RPMI8226 (cell line): Measurements from ENCODE around the gene ABCC1.
"Not testable (repeated sequence)": the region's sequence is repeated elsewhere in the genome, so short reads cannot be mapped to it uniquely, and the experiment has no call there.

Experiments
- DNase-seq: peaks from one replicate; pipeline ENCODE4 v3.0.0-alpha.2; 2015

The ABCC1 gene

DNA sequence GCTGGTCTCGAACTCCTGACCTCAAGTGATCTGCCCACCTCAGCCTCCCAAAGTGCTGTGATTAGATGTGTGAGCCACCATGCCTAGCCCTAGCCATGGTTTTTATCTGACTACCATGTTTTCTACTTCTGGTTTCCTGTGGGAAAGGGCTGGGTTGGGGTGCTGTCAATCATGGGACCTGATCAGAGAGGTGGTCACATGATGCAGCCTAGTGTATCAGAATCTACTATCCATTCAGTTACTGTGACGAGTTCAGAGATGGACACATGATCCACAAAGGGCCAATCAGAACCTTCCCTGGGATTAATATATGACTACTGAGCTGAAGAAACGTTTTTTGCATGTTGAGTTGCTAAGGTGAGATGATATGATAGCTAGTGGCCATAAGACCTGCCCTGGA lies 214.8 kb downstream of the ABCC1 start:
- no peak for DNase-seq

GRCh38 chr16:16166085-16166484 lies 216.7 kb downstream of the ABCC1 start:
- no peak for DNase-seq

- no peak for DNase-seq
Measured at GRCh38 chr16:16166949-16167348, 217.5 kb downstream of the ABCC1 start.

- no peak for DNase-seq
Measured at GRCh38 chr16:16167927-16168326, 218.5 kb downstream of the ABCC1 start.

- no peak for DNase-seq
Measured at GRCh38 chr16:16168431-16168830, 219.0 kb downstream of the ABCC1 start.

- DNase-seq: no peak
Measured at GRCh38 chr16:16169615-16170014, 220.2 kb downstream of the ABCC1 start.

GRCh38 chr16:16171332-16171919 lies 222.0 kb downstream of the ABCC1 start:
- DNase-seq: no peak

GRCh38 chr16:16172991-16173390 lies 223.6 kb downstream of the ABCC1 start:
- DNase-seq: no peak

DNA sequence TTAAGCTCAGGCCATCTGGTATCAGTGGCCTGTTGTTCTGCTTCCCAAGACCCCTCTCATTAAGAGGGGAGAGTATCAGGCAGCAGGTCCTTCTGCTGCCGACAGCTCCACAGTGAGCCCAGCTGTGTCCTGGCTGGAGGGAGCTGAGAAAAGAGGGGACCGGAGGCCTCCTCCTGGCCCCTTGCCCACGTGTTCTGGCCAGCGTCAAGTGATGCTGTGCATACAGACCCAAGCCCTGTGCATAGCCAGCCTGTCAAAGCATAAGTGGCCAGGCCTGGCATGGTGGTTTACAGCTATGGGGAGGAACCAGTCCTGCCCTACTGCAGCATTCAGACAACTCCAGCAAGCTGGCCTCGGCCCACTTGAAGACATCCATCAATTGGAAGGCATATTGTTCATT lies 225.9 kb downstream of the ABCC1 start:
- no peak for DNase-seq

- no peak for DNase-seq
Measured at GRCh38 chr16:16176328-16176727, 226.9 kb downstream of the ABCC1 start.

- DNase-seq: peak; percentile 28
Measured at GRCh38 chr16:16178455-16179162, 229.2 kb downstream of the ABCC1 start.

DNA sequence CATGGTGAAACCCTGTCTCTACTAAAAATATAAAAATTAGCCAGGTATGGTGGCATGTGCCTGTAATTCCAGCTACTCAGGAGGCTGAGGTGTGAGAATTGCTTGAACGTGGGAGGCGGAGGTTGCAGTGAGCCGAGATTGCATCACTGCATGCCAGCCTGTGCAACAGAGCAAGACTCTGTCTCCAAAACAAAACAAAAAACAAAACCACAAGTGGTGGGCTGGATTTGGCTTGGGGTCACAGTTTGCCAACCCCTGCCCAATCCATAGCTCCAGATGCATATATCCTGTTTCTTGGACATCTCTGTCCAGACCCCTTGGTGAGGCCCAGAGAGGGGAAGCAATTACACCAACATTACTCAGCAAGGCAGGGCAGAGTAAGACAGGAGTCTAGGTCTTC lies 232.3 kb downstream of the ABCC1 start:
- DNase-seq: not testable (repeated sequence)

DNA sequence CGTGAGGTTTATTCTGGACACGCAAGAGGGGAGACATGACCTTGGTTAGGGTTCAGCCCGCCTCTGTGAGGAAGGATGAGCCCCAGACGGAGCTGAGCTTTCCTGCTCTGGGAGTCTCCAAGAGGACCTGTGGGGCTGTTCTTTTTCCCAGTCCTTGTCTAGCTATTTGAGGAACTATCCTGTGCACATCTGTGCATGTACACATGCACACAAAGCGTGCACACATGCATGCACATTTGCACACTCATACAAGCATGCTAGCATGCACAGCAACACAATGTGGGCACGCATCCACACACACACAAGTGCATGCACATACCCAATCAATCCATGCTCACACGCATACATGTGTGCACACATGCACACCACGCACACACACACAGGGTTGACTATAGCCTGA lies 233.5 kb downstream of the ABCC1 start:
- no peak for DNase-seq

GRCh38 chr16:16183562-16183961 lies 234.1 kb downstream of the ABCC1 start:
- DNase-seq: no peak

DNA sequence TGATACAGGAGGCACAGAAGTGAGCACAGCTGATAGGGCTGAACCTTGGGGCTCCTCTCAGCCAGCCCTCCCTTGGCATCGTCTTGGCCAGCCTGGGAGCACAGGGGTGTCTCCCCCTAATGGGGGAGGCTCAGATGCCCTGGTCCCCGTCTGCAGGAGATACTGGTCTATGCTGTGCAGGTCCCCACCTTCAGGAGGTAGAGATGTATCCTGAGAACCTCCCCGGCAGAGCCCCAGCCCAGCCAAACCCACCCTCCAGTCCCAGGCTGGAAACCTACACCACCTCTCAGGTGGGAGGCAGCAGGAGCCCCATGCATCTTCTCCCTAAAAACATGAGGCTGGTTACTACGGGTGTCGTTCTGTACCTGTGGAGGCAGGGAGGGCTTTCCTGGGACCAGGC lies 235.2 kb downstream of the ABCC1 start:
- no peak for DNase-seq

DNA sequence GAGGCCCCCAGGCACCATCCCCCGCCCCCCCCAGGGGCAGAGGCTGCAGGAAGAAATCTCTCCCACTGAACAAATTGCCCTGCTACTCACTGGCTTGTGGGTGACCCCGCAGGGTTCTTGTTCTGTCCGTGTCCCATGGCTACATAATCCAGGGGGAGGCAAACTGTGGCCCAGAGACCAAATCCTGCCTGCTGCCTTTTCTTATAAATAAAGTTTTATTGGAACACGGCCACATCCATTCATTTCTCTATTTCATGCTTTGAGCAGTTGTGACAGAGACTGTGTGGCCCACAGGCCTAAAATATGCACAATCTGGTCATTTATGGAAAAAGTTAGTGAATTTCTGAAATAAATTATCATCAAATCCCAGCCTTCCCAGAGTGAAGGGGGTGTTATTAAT lies 235.7 kb downstream of the ABCC1 start:
- no peak for DNase-seq

GRCh38 chr16:16186820-16187219 lies 237.4 kb downstream of the ABCC1 start:
- no peak for DNase-seq

DNA sequence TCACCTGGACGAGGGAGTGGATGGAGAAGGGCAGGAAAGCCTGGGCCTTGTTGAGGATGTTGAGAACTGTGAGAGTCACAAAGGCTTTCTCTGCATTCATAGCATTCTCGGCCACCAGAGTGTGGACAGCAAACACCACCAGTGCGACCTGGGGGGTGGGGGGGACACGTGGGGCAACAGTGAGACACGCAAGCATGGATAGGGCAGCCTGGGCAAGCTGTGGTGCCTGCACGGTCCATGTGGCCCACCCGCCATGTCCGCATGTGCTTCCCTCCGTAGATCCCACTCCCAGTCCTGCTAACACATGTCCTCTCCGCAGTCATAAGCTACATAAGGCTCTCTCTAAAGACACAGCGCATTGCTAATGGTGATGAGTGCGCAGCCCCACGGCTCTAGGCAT lies 239.4 kb downstream of the ABCC1 start:
- no peak for DNase-seq

DNA sequence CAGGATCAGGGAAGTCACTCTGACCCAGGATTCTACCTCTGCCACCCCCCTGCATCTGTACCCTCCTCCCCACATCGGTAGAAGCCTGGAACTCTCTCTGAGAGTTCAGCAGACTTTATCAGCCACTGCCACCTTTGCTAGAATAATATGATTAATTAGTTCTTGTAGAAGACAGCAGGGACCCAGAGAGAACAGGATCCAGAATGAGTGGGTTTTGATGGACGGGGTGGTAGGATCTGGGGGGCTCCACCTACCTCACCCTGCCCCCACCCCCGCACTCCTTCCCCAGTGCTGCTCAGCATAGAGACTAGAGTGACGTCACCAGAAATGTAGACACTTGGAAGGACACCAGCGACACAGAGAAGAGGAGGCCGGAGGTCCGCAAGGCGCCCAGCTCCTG lies 240.4 kb downstream of the ABCC1 start:
- no peak for DNase-seq

DNA sequence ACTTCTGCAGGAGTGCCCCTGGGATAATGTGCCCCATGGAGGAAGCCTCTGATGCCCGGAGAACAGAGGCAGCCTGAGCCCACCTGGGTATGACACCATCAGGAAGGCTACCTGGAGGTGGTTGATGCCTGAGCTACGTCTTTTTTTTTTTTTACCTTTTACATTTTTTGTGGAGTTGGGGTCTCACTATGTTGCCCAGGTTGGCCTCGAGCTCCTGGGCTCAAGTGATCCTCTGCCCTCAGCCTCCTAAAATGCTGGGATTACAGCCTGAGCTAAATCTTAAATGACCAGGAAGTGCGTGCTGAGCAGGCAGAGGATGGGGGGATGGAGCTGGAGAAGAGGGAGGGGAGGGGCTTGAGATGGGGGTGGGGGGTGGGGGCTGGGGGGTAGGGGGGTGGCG lies 241.1 kb downstream of the ABCC1 start:
- DNase-seq: no peak

DNA sequence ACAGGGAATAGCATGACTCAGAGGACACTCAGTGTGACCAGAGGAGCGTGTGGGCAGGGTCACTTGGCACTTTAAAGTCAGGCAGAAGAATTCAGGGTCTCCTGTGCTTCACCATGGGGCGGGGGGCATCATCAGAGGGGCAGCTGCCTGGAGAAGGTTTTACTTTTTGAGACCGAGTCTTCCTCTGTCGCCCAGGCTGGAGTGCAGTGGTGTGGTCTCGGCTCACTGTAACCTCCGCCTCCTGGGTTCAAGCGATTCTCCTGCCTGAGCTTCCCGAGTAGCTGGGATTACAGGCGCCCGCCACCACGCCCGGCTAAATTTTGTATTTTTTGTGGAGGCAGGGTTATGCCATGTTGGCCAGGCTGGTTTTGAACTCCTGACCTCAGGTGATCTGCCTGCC lies 241.6 kb downstream of the ABCC1 start:
- not testable (repeated sequence) for DNase-seq

DNA sequence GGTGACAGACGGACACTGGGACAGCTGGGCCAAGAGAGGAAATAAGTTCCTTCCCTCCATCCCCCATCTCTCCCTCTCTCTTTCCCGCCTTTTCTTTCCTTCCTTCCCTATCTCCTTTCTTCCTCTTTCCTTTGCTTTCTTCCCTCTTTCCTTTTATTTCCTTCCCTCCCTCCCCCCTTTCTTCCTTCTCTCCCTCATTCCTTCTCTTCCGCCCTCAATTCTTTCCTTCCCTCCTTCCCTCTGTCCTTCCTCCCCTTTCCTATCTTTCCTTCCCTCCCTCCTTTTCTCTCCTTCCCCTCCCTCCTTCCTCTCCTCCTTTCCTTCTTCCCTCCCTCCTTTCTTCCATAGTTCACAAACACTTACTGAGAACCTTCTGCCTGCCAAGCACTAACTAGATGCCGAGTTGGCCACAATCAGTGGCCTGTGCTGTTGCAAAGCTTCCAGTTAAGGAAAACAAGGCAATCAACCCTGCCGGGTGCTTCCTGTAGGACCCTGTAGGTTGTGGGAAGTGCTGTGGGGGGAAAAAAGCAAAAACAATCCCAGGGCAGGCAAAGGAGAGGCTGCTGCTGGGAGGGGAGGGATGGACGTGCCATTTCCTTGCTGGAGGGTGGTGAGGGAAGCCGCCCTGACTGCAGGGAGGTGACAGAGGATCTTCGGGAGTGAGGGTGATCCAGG lies 242.2 kb downstream of the ABCC1 start:
- DNase-seq: no peak
